Natural killer cell (primary cell): ENCODE data around the gene RABGAP1L. TPM values are rescaled to one million over a fixed set of nuclear protein-coding genes. Genes with fewer than 3 reads are reported as not detected.

Source experiments
- ATAC-seq, 3 donors: fragments of 150-1000 bp in 2 of 3; fragments of 200-7000 bp in 1 of 3; cut with Tn5 transposase; 1 replicate in 1 of 3; 2 replicates in 2 of 3; pipeline ENCODE4 v1.10.0; 2021; ENCODE audit warnings: mild to moderate bottlenecking in 2 of 3, moderate library complexity in 2 of 3
- DNase-seq, 2 donors: peaks; one replicate each; pipeline versions ENCODE4 v3.0.0 to v3.0.0-alpha.2; 2013 to 2021; ENCODE audit warnings: mixed read lengths in 1 of 2
- H3K27ac ChIP-seq: one replicate; pipeline ENCODE4 v1.5.1; 2013; ENCODE audit warnings: mild to moderate bottlenecking, low read length
- H3K27me3 ChIP-seq: one replicate; pipeline ENCODE4 v1.6.1; 2013; ENCODE audit warnings: low read length; ENCODE audit not compliant: control insufficient read depth, insufficient read depth
- H3K36me3 ChIP-seq: one replicate; pipeline ENCODE4 v1.6.1; 2013; ENCODE audit warnings: low read length; ENCODE audit not compliant: control insufficient read depth, insufficient read depth
- H3K4me1 ChIP-seq: one replicate; pipeline ENCODE4 v1.6.1; 2013; ENCODE audit warnings: low read length; ENCODE audit not compliant: control insufficient read depth, insufficient read depth
- H3K4me3 ChIP-seq: one replicate; pipeline ENCODE4 v1.5.1; 2013; ENCODE audit warnings: low read length
- H3K9me3 ChIP-seq: one replicate; pipeline ENCODE4 v1.6.1; 2013; ENCODE audit warnings: low read length; ENCODE audit not compliant: control insufficient read depth, insufficient read depth
- H3K27ac Mint-ChIP-seq, 2 donors: one replicate each; pipeline ENCODE4 v1.8.0; 2022; ENCODE audit warnings: mild to moderate bottlenecking in 2 of 2, mixed read lengths in 2 of 2, moderate library complexity in 1 of 2
- H3K27me3 Mint-ChIP-seq, 2 donors: one replicate each; pipeline ENCODE4 v1.8.0; 2022; ENCODE audit warnings: low read depth in 2 of 2, mixed read lengths in 2 of 2
- H3K36me3 Mint-ChIP-seq: one replicate; pipeline ENCODE4 v1.8.0; 2022; ENCODE audit warnings: mixed read lengths
- H3K4me1 Mint-ChIP-seq, 2 donors: one replicate each; pipeline ENCODE4 v1.8.0; 2022; ENCODE audit warnings: mixed read lengths in 2 of 2
- H3K4me3 Mint-ChIP-seq: one replicate; pipeline ENCODE4 v1.8.0; 2022; ENCODE audit warnings: mild to moderate bottlenecking, moderate library complexity, mixed read lengths
- H3K9me3 Mint-ChIP-seq, 2 donors: one replicate each; pipeline ENCODE4 v1.8.0; 2022; ENCODE audit warnings: mixed read lengths in 2 of 2
- WGBS: methylation state at CpG from one replicate; pipeline ENCODE4 v1.1.7; 2013; ENCODE audit warnings: missing lambda C conversion rate; ENCODE audit not compliant: insufficient coverage; 5-methylcytosine and 5-hydroxymethylcytosine counted together
- intact Hi-C: fragments of 100-400 bp; cut with micrococcal nuclease; formaldehyde crosslinking; loops from one replicate; pipeline ENCODE4 v1.14.2; 2022
- total RNA-seq, 4 donors: library from RNA; stranded (reverse); fragments of 120-200 nt in 1 of 4; gene quantifications; one replicate each; pipeline versions ENCODE4 v1.2.3 to v1.2.4, GENCODE V29; 2013 to 2022
- TF ChIP-seq, protein P1 (sequence below): fragments of 200-600 bp; IDR thresholded peaks from one replicate; pipeline ENCODE4 v1.8.0; 2022; ENCODE audit warnings: antibody characterized with exemption

RABGAP1L gene
- total RNA-seq, 3 donors from 2014 or later (not counting 1 experiment from before 2014, with no cell fraction given): 145 to 168 (median 153) TPM

DNA sequence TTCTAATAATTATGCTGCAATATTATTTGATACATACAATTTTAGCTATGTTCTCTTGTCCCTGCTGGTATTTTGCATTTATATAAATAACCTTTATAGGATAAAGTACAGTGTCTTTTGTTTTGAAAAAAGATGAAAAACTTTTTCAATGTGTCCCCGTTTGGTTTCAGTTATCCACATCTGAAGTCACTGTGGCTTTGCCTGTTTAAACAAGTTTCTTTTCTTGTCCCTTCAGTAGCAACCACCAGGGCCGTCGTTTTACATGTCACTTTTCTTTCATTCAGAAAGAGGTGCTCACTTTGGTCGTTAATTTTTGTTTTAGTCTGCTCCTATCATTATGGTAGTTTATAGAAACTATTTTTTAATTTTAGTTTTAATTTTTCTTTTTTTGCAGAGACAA, 41.4 kb downstream of the RABGAP1L start:
- H3K27me3 ChIP-seq: no peaks in the 10 kb centered on the region
- Mint-ChIP-seq H3K4me1 (peaks cover 47 to 69% of the 10 kb centered on the region in 2 donors), H3K9me3 (no peaks in the 10 kb centered on the region), H3K27me3 (no peaks in the 10 kb centered on the region), H3K36me3 (no peaks in the 10 kb centered on the region), H3K4me3 (no peak overlapping the region), H3K27ac (peak overlapping the region; percentile 63 to 68)
- H3K27ac ChIP-seq: no peak overlapping the region
- H3K36me3 ChIP-seq: no peaks in the 10 kb centered on the region
- DNase-seq (peak in 1 of 2 donors; percentile 34), ATAC-seq (peak in 1 of 3 donors; percentile 28)
- no peak overlapping the region for H3K4me3 ChIP-seq
- 52% methylated on average over 3 of the region's 4 CpGs for WGBS
- TF ChIP-seq, protein P1, sequence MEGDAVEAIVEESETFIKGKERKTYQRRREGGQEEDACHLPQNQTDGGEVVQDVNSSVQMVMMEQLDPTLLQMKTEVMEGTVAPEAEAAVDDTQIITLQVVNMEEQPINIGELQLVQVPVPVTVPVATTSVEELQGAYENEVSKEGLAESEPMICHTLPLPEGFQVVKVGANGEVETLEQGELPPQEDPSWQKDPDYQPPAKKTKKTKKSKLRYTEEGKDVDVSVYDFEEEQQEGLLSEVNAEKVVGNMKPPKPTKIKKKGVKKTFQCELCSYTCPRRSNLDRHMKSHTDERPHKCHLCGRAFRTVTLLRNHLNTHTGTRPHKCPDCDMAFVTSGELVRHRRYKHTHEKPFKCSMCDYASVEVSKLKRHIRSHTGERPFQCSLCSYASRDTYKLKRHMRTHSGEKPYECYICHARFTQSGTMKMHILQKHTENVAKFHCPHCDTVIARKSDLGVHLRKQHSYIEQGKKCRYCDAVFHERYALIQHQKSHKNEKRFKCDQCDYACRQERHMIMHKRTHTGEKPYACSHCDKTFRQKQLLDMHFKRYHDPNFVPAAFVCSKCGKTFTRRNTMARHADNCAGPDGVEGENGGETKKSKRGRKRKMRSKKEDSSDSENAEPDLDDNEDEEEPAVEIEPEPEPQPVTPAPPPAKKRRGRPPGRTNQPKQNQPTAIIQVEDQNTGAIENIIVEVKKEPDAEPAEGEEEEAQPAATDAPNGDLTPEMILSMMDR: no peak
- no peaks in the 10 kb centered on the region for H3K9me3 ChIP-seq
- H3K4me1 ChIP-seq: peaks cover 4% of the 10 kb centered on the region
- intact Hi-C loops: no loop called here

DNA sequence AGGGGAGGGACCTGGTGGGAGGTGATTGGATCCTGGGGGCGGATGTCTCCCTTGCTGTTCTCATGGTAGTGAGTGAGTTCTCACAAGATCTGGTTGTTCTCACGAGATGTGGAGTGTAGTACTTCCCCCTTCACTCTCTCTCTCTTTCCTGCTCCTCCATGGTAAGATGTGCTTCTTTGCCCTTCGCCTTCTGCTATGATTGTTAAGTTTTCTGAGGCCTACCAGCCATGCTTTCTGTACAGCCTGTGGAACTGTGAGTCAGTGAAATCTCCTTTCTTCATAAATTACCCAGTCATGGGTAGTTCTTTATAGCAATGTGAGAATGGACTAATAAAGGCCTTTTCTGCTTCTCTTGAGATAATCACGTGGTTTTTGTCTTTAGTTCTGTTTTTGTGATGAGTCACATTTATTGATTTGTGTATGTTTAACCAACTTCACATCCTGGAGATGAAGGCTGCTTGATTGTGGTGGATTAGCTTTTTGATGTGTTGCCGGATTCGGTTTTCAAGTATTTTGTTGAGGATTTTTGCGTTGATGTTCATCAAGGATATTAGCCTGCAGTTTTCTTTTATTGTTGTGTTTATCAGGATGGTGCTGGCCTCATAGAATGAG, 45.5 kb downstream of the RABGAP1L start:
- H3K36me3 Mint-ChIP-seq: no peaks in the 10 kb centered on the region
- WGBS: 53% methylated on average over 5 of the region's 7 CpGs
- Histone ChIP-seq H3K36me3 (no peaks in the 10 kb centered on the region), H3K4me3 (no peak overlapping the region), H3K4me1 (peaks cover 4% of the 10 kb centered on the region), H3K9me3 (no peaks in the 10 kb centered on the region), H3K27ac (no peak overlapping the region), H3K27me3 (no peaks in the 10 kb centered on the region)
- H3K4me1 Mint-ChIP-seq: peaks cover 62 to 69% of the 10 kb centered on the region in 2 donors
- intact Hi-C loops: loop anchor here (5.0 kb wide), 1 partner anchor 48 kb away; the partner anchor contains the start of gene RABGAP1L
- no peaks in the 10 kb centered on the region for H3K9me3 Mint-ChIP-seq
- H3K4me3 Mint-ChIP-seq: no peak overlapping the region
- DNase-seq (peak in 1 of 2 donors; percentile 54), ATAC-seq (peak; percentile 24 to 44 (median 40))
- H3K27me3 Mint-ChIP-seq: no peaks in the 10 kb centered on the region
- TF ChIP-seq, protein P1: no peak
- peak overlapping the region; percentile 49 to 61 for H3K27ac Mint-ChIP-seq

DNA sequence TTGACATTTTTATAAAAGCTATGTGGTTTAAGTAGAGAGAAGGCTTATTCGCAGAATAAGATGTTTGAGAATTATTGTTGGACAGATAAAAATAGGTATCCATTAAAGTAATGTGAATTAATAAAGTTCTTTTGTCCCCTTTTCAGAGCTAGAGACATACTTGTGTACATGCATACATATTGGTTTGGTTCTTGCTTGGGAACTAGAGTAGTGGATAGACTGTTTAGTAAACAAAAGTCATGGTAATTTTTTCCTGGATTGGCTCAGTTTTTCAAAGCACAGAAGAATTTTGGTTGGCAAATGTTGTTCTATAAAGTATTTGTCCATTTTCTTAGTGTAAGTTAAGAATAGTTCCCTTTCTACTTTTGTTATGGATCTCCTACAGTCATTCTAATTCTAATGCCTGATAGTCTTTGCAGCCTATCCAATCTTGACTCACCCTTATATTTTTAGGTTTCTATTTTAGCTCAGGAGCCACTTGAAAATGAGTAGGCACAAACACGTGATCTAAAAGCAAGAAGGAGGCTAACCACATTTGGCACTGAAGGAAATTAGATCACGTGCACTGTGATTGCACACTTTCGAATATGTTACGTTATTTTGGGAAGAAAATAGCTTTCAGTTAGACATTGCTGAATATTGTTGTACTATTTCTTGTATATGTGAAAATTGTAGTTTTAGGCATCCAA, 47.0 kb downstream of the RABGAP1L start:
- Mint-ChIP-seq H3K9me3 (no peaks in the 10 kb centered on the region), H3K4me1 (peaks cover 60 to 74% of the 10 kb centered on the region in 2 donors), H3K36me3 (no peaks in the 10 kb centered on the region), H3K4me3 (peak overlapping the region; percentile 65), H3K27me3 (no peaks in the 10 kb centered on the region), H3K27ac (peak overlapping the region; percentile 49 to 61)
- no peak overlapping the region for H3K4me3 ChIP-seq
- no peaks in the 10 kb centered on the region for H3K9me3 ChIP-seq
- no peaks in the 10 kb centered on the region for H3K27me3 ChIP-seq
- ATAC-seq: peak; percentile 55 to 76 (median 76)
- no peak overlapping the region for H3K27ac ChIP-seq
- peaks cover 4% of the 10 kb centered on the region for H3K4me1 ChIP-seq
- peak in 1 of 2 donors; percentile 48 for DNase-seq
- TF ChIP-seq, protein P1: no peak
- intact Hi-C loops: loop anchor here (5.0 kb wide), 1 partner anchor 49 kb away; the partner anchor contains the start of gene RABGAP1L
- no peaks in the 10 kb centered on the region for H3K36me3 ChIP-seq
- WGBS: 21% methylated on average over 5 of the region's 5 CpGs
